Inflammatory macrophage treated with lipopolysaccharide for 1 hour (primary cell): ENCODE results near the gene RASGRF2.

Experiments
- DNase-seq, 2 donors: peaks; one replicate each; pipeline ENCODE4 v3.0.0-alpha.2; 2020 to 2022

The RASGRF2 gene

GRCh38 chr5:80959768-80960442, at the start of gene RASGRF2:
Gene RASGRF2, plus strand, starts transcription at chr5:80960363. Its CDS starts 376 bp downstream, at chr5:80960739.
- no peak for DNase-seq

- DNase-seq, result no peak
Observed at GRCh38 chr5:80912479-80912878, 47.7 kb upstream of the RASGRF2 start.

- DNase-seq, result no peak
Observed at GRCh38 chr5:80915716-80916115, 44.4 kb upstream of the RASGRF2 start.

- DNase-seq, result no peak
Observed at GRCh38 chr5:80916676-80917075, 43.5 kb upstream of the RASGRF2 start.

GRCh38 chr5:80917631-80918030, 42.5 kb upstream of the RASGRF2 start:
- no peak for DNase-seq

GRCh38 chr5:80919678-80920196, 40.4 kb upstream of the RASGRF2 start:
- DNase-seq, result no peak

GRCh38 chr5:80920333-80920732, 39.8 kb upstream of the RASGRF2 start:
- DNase-seq, result no peak

GRCh38 chr5:80921026-80921425, 39.1 kb upstream of the RASGRF2 start:
- DNase-seq, result no peak

GRCh38 chr5:80925931-80926330, 34.2 kb upstream of the RASGRF2 start:
- peak; percentile 69 to 73 for DNase-seq

- DNase-seq, result no peak
Observed at GRCh38 chr5:80926536-80926935, 33.6 kb upstream of the RASGRF2 start.

- DNase-seq, result peak; percentile 16 to 22
Observed at GRCh38 chr5:80926979-80927656, 33.0 kb upstream of the RASGRF2 start.

GRCh38 chr5:80928073-80928472, 32.1 kb upstream of the RASGRF2 start:
- no peak for DNase-seq

GRCh38 chr5:80930940-80931339, 29.2 kb upstream of the RASGRF2 start:
- DNase-seq, result no peak

- no peak for DNase-seq
Observed at GRCh38 chr5:80931411-80931810, 28.8 kb upstream of the RASGRF2 start.

GRCh38 chr5:80933036-80933435, 27.1 kb upstream of the RASGRF2 start:
- DNase-seq, result no peak

GRCh38 chr5:80934751-80935150, 25.4 kb upstream of the RASGRF2 start:
- no peak for DNase-seq

- no peak for DNase-seq
Observed at GRCh38 chr5:80935811-80936385, 24.3 kb upstream of the RASGRF2 start.

GRCh38 chr5:80936881-80937280, 23.3 kb upstream of the RASGRF2 start:
- no peak for DNase-seq

GRCh38 chr5:80937584-80938356, 22.4 kb upstream of the RASGRF2 start:
- no peak for DNase-seq

- DNase-seq, result no peak
Observed at GRCh38 chr5:80941496-80941895, 18.7 kb upstream of the RASGRF2 start.

GRCh38 chr5:80951366-80951765, 8.8 kb upstream of the RASGRF2 start:
- no peak for DNase-seq

- DNase-seq, result no peak
Observed at GRCh38 chr5:80953587-80953986, 6.6 kb upstream of the RASGRF2 start.

- DNase-seq, result no peak
Observed at GRCh38 chr5:80955082-80955590, 5.0 kb upstream of the RASGRF2 start.
